CD4-positive, alpha-beta T cell treated with Interleukin-4 for 1 hour (primary cell): ENCODE measurements around the gene WNK1.
"Not testable (repeated sequence)": the region's sequence is repeated elsewhere in the genome, so short reads cannot be mapped to it uniquely, and the experiment has no call there.

Experiments used
- DNase-seq, 2 donors: peaks; one replicate each; pipeline ENCODE4 v3.0.0-alpha.2; 2020 to 2022

WNK1 gene

GRCh38 chr12:818733-819132 lies 66.4 kb downstream of the WNK1 start:
- no peak for DNase-seq

GRCh38 chr12:820336-820735 lies 68.0 kb downstream of the WNK1 start:
- no peak for DNase-seq

- no peak for DNase-seq
Measured at GRCh38 chr12:823028-823698, 70.8 kb downstream of the WNK1 start.

- DNase-seq, result no peak
Measured at GRCh38 chr12:826331-826730, 74.0 kb downstream of the WNK1 start.

GRCh38 chr12:828726-829395 lies 76.5 kb downstream of the WNK1 start:
- no peak for DNase-seq

GRCh38 chr12:830111-830867 lies 77.9 kb downstream of the WNK1 start:
- DNase-seq, result no peak

GRCh38 chr12:835754-836518 lies 83.6 kb downstream of the WNK1 start:
- no peak for DNase-seq

GRCh38 chr12:836952-837351 lies 84.6 kb downstream of the WNK1 start:
- DNase-seq, result no peak

GRCh38 chr12:837548-837947 lies 85.2 kb downstream of the WNK1 start:
- DNase-seq, result no peak

- no peak for DNase-seq
Measured at GRCh38 chr12:843609-844008, 91.2 kb downstream of the WNK1 start.

GRCh38 chr12:846421-846820 lies 94.0 kb downstream of the WNK1 start:
- no peak for DNase-seq

- DNase-seq, result no peak
Measured at GRCh38 chr12:848173-848865, 95.9 kb downstream of the WNK1 start.

GRCh38 chr12:848882-849527 lies 96.6 kb downstream of the WNK1 start:
- no peak for DNase-seq

GRCh38 chr12:849733-850437 lies 97.5 kb downstream of the WNK1 start:
- not testable (repeated sequence) for DNase-seq

- DNase-seq, result no peak
Measured at GRCh38 chr12:851343-851742, 99.0 kb downstream of the WNK1 start.

- no peak for DNase-seq
Measured at GRCh38 chr12:851913-852312, 99.5 kb downstream of the WNK1 start.

- no peak for DNase-seq
Measured at GRCh38 chr12:852864-853263, 100.5 kb downstream of the WNK1 start.

GRCh38 chr12:857611-858010 lies 105.2 kb downstream of the WNK1 start:
- DNase-seq, result no peak

- no peak for DNase-seq
Measured at GRCh38 chr12:862303-862911, 110.0 kb downstream of the WNK1 start.

GRCh38 chr12:863285-863684 lies 110.9 kb downstream of the WNK1 start:
- DNase-seq, result no peak

- DNase-seq, result no peak
Measured at GRCh38 chr12:865614-866013, 113.2 kb downstream of the WNK1 start.
